Activated T-cell treated with anti-CD3 and anti-CD28 coated beads for 4 hours (primary cell): ENCODE results near the gene SYTL3.

Experiments used
- DNase-seq: peaks from one replicate; pipeline ENCODE4 v3.0.0-alpha.2; 2020

SYTL3 gene

DNA sequence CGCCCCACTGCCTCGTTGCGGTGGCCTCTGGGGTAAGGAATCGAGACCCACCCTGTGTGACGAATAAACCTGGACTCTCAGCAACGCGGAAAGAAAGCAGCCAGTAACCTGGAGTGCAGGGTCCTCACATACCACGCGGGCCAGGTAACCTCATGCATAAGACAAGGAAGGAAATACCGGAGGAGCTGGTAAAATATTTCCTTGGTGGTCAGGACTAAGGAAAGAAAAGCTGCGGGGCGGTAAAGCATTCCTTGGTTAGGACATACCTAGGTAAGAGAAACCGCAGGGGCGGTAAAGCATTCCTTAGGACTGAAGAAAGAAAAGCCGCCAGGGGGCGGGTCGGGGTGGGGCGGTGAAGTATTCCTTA lies 80.7 kb downstream of the SYTL3 start:
- no peak for DNase-seq

DNA sequence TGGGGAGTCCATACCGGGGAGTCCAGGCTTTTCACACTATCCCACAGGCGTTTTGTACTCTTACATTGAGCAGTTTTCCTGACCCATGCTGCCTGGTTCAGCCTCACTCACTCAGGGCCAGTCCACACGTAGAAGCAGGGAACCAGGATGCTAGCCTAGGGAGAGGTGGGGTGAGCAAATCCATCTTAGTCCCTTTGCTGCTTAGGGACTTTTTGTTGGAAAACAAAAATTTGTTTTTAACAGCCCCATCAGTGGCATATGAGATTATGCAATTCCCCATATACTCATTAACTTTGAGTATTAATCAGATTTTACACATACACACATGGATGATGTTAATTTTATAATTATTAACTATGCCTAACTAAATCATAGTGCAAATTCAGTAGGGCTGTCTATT lies 85.2 kb downstream of the SYTL3 start:
- DNase-seq: no peak

- no peak for DNase-seq
Observed at GRCh38 chr6:158737082-158737709, 87.3 kb downstream of the SYTL3 start.

GRCh38 chr6:158737710-158738615 lies 88.1 kb downstream of the SYTL3 start:
- no peak for DNase-seq

DNA sequence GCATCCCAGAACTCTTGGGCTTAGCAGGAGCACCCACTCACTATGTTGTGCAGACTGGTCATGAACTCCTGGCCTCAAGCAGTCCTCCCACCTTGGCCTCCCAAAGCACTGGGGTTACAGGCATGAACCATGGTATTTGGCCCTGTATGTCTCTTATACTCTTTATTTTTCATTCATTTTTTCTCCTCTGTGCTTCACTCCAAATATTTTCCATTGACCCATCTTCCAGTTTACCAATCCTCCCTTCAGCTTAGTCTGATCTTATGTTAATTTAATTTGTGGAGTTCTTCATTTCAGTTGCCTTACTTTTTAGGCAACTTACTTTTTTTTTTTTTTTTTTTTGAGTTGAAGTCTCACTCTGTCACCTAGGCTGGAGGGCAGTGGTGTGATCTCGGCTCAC lies 89.8 kb downstream of the SYTL3 start:
- DNase-seq: no peak

GRCh38 chr6:158743033-158743651 lies 93.3 kb downstream of the SYTL3 start:
- no peak for DNase-seq

DNA sequence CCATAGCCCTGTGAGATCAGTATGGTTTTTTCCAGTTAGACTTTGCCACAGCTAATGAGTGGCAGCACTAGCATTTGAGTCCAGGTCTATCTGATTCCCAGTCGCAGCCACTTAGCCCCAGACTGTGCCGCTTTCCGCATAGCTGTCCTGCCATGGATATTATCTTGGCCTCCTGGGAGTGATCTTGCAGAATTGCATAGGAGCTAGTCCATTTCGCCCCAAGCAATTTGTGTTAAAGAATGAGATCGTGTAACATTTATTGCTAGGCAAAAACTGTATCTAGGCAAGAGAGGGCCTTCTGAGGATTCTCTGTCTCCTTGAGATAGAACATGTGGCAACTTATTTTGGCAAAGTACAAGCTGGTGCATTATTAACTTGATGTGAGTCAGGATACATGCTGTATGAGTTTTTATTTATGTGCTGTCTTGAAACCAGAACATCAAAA lies 95.2 kb downstream of the SYTL3 start:
- DNase-seq: no peak

- DNase-seq: no peak
Observed at GRCh38 chr6:158751224-158751623, 101.4 kb downstream of the SYTL3 start.

GRCh38 chr6:158751921-158752320 lies 102.1 kb downstream of the SYTL3 start:
- DNase-seq: no peak

DNA sequence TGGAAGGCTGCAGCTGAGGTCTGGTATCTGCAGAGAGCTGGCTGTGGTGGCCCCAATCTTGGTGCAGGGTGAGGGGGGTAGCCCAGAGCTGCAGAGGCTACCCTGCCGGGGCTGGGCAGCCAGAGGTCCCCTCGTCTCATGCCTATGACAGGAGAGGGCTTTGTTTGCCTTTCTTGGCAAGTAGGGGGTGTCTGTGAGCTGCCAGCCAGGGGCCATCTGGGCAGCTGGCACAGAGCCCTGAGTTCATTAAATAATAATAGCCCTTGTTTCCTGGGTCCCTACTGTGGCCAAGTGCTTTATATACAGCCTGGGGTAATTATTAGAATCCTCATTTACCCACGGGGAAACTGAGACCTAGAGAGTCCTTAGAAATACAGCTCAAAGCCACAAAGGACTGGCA lies 102.8 kb downstream of the SYTL3 start:
- DNase-seq: no peak

DNA sequence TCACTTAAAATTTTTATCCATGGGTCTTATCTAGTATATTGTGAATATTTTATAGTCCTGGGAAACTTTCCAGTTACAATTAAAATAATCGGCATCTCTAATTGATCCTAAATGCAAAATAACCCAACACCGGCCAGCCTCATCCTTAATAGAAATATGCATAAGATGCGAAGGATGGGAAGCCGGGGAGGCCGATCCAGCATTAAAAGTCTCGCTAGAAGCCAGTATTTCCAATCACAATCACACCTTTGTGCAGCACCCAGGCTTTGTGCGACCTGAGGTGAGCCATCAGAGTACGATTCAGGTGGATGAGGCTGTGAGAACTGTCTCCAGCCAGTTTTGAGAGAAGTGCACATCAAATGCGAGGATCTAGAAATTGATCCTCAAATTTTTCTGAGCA lies 104.0 kb downstream of the SYTL3 start:
- no peak for DNase-seq

DNA sequence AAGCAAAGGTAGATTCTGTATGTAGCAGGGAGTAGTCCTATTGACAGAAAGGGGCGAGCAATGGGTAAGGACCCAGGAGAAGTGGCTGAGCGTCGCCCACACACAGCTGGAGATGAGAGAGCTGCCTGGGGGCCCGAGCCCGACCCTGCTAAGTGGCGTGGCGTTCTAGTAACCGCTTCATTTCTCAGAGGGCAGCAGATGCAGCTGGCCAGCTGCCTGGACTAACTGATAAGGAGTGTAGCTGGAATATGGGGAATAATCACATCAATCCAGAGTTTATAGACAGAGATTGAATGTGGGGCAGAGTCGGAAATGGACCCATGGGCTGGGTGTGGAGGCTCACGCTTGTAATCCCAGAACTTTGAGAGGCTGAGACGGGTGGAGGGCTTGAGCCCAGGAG lies 104.9 kb downstream of the SYTL3 start:
- DNase-seq: no peak

DNA sequence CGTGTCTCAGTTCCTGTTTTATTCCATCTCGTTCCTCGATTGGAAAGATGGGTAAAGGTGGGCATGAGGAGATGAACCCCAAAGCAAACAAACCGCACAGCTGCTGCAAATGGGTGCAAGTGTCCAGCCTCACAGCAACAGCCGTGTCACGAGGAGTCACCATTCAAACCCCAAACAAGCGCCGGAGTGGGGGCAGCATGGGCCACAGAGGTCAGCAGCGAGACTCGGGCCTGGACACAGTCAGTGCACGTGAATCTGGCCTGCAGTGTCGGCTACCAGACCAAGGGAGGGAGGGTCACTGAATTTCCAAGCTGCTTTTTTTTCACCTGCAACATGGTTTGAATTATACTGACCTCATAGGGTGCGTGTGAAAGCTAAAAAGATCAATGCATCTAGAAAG lies 105.8 kb downstream of the SYTL3 start:
- no peak for DNase-seq

GRCh38 chr6:158756126-158756525 lies 106.3 kb downstream of the SYTL3 start:
- no peak for DNase-seq

GRCh38 chr6:158756977-158757752 lies 107.3 kb downstream of the SYTL3 start:
- no peak for DNase-seq

- no peak for DNase-seq
Observed at GRCh38 chr6:158757753-158758090, 107.9 kb downstream of the SYTL3 start.

GRCh38 chr6:158758451-158758860 lies 108.6 kb downstream of the SYTL3 start:
- no peak for DNase-seq

GRCh38 chr6:158758941-158759479 lies 109.2 kb downstream of the SYTL3 start:
- no peak for DNase-seq

DNA sequence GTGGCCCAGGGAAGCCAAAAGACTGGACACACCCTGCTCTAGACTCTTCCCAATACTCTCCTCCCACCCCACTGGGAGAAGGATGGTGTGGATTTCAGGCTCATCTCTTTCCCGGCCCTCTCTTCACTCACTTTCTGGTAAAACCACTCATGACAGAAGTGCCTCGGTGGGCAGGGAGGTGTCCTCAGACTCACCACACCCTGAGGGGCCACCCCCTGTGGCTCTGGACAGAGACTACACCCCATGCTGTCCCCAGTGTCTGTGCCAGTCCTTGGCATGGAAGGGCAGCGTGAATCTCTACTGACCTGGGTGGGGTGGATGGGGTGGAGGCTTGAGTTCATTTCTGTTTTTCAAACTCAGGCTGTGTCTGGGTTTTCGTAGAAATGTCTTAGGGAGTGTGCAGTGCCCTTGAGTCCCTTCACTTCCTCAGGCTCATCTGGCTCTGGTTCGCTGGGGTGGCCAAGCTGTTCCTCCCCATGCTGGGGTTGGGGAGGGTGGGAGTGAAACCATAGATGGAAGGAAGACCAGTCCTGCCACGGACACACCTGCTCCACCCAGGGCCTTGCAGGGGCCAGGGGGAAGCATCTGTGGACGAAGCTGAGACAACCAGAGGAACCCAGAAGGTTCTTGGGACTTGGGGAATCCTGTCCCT lies 110.2 kb downstream of the SYTL3 start:
- DNase-seq: no peak

GRCh38 chr6:158760618-158761250 lies 110.9 kb downstream of the SYTL3 start:
- DNase-seq: no peak

GRCh38 chr6:158761746-158762145 lies 111.9 kb downstream of the SYTL3 start:
- DNase-seq: no peak
